SIG-M5 (cell line): ENCODE data around the gene SLC25A47.

Source experiments
- DNase-seq: peaks from one replicate; lab custom pipeline; 2025; lab: John Stamatoyannopoulos, UW

SLC25A47 gene

GRCh38 chr14:100346306-100347091, 23.4 kb downstream of the SLC25A47 start:
- no peak for DNase-seq

- no peak for DNase-seq
These were observed 25.2 kb downstream of the SLC25A47 start for GRCh38 chr14:100348253-100348729.

DNA sequence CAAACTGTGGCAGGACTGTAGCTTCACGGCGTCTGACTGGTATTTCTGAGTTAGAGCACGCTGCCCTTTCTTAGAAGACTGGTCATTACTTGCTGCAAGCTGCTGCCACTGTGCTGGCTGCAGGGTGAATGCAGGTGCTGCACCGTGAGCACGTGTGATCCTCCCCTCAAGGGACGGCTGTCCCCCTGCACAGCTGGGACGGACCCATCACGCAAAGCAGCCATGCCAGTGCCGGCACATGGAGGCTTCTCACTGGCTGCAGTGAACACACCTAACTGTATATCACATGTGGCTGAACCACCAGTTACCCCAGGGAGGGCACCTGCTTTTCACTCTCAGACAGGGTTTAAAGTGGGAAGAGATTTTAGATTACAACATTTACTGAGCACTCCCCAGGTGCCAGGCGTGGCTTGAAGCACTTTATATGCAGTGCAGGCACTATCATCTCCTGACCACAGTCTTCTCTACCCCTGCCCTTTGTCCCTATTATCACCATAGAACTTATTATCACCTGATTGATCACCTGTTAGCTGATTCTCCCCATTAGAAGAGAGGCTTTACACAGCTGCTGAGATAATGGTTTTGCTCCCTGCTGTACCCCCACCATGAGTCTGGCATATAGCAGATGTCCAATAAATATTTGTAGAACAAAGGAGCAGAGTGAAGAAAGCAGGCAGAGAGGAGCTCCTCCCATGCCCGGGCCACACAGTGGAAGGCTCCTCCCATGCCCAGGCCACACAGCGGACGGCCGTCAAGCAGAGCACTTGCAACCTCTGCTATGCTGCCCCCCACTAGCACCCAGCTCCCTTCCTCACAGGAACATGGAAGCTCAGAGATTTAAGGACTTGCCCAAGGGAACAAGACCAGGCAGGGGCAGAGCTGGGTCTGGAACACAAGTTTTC, 25.9 kb downstream of the SLC25A47 start:
- DNase-seq: no peak

DNA sequence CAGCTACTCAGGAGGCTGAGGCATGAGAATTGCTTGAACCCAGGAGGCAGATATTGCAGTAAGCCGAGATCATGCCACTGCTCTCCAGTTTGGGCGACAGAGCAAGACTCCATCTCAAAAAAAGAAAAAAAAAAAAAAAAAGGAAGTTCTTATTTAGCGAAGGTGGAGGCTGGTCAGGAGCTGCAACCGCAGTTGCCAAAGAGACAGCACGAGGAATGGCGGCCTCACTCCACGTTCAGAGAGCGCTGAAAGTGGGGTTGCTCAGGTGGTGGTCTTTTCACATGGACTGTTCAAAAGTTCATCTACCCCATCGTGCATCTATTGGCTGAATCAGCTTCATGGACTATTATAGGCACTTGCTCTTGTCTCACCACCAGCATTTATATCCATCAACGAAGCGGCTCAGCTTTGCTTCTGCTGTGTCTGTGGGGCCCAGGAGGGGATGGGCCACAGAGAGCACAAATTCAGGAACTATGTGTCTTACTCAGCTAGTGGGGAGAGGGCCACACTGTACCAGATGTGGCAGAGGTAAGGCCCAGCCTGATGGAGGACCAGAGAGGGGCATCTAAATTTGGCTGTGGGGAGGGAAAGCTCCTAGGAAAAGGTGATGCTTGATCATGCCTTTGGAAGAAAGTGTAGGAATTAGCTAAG, 27.3 kb downstream of the SLC25A47 start:
- peak; percentile 34 for DNase-seq

DNA sequence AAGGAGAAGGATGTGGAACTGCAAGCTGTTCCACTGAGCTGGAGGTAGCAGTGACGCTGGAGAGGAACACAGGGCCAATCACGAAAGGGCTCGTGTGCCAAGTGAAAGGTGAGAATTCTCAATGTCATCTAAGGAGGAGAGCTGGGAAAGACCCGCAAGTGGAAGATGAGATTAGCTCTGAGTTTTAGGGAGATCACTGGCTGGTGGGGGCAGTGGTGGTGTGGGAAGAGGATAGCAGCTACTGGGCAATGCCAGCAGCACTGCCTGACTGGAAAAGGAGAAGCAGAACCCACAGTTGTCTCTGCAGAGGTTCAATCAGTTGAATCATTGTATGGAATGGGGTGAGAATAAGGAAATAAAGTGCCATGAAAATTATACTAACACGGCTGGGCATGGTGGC, 27.8 kb downstream of the SLC25A47 start:
- no peak for DNase-seq

GRCh38 chr14:100358396-100358795, 35.3 kb downstream of the SLC25A47 start:
- no peak for DNase-seq

DNA sequence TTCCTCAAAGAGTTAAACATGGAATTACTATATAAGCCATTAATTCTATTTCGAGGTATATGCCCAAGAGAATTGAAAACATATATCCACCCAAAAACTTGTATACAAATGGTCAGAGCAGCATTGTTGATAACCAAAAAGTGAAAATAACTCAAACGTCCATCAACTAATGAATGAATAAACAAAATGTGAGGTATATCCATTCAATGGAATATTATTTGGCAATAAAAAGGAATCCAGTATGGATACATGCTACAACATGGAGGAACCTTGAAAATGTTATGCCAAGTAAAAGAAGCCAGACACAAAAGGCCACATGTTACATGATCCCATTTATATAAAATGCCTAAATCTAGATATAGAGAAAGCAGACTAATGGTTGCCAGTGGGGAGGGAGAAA, 36.0 kb downstream of the SLC25A47 start:
- DNase-seq: no peak

DNA sequence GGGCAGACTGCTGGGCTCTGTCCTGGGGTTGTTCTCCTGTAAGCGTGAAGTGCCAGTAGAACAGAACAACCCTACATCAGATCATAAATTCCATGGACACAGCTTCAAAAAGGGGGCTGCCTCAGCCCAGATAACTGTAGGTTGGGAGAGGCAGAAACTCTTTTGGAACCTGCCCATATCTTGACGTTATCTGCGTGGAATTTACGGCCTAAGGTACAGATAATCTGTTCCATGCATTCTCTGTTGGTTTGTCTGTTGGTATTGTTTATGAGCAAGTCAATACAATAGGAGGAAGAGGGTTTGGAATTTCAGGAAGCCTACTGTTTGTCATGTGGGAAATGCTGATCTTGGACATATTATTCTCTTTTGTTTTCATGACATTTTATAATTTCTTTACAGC, 36.7 kb downstream of the SLC25A47 start:
- no peak for DNase-seq

DNA sequence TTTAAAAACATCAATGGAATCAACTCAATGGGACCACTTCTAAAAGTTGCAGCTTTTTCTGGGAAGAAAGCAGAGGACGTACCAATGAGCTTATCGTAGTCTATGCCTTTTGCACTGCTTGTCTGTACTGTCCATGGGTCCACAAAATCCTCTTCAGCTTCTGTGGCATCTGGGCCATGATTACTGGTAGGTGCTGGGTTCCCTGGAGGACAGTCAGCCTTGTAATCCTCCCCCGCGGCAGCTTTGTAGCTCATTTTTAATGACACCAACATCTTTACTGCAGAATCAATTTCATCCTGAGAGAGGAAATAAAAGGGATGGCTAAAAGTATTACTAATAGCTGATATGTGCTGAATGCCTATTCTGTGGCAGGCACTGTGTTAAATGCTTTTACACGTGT, 38.5 kb downstream of the SLC25A47 start:
- no peak for DNase-seq

DNA sequence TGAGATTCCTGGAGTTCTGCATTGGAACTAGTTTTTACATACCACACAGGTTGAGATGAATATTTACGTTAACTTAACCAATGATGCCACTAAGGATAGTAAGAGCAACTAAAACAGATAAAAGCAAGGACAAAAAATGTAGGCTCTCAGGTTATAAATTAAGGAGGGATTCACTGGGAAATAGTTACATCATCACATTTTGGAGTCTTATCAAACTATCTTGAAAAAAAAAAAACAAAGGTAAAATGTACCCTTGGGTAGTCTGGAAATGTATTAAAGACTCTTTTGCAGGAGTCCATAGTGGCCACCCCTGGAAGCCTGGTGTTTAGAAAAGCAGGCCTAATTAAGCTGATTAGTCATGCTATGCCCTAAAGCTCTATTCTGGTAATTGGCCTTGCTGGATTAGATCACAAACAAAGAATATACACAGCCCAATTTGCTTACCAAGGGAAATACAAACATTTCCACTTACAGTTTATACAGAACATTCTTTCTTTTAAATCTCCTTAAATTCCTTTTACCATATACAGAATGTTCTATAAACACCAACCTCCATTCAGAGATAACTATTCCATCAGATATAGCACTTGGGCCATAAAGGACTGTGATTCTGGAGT, 39.3 kb downstream of the SLC25A47 start:
- no peak for DNase-seq

DNA sequence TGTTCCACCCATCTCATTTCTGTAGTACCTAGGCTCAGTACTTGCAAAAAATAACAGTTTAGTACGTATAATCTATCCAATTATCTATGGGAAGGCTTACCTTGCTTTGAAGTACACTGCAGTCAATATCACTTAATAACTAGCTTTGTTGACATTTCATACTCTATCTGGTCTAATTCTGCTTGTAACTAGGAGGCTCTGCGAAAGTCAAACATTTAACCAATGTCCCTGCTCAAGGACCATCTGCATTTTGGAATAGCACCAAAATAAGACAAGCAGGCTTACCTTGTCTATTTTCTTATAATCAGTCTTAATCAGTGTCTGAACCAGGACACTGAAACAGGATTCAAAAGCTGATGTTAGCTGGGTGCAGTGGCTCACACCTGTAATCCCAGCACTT, 39.9 kb downstream of the SLC25A47 start:
- DNase-seq: no peak

DNA sequence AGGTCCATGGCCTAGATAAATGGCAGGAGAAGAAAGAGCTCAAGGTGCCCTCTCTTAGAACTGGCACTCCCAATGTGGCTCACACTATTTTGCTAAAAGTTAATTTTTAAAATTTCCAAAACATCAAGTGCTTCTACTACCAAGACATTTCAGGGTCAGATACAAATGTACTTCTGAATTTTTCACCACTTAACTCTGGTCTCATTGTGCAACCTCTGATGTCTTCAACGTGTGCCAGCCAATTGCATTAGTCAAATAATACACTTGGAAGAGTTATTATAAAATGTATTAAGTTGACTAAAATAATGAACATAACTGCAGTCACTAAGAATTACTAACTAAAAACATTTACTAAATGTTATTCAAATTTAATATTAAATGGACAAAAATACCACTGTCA, 41.3 kb downstream of the SLC25A47 start:
- no peak for DNase-seq

- no peak for DNase-seq
These were observed 42.6 kb downstream of the SLC25A47 start for GRCh38 chr14:100365741-100366140.

DNA sequence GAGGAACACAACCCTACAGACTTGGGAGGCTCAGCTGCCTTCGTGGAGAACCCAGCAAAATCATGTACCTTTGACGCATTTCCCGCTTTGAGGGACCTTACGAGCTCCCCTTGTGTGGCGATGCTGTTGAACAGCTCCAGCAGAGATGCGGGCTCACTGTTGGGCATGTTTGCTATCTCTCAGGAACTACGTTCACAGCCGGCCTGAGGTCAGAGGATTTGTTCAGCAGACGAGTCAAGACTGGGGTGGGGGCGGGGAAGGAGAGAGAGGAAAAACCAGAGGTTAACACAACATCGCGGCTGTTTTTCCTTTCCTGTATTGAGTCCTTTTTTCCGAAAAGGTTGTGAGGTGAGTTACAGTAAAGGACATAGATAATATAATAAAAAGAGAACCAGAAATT, 45.9 kb downstream of the SLC25A47 start:
- DNase-seq: no peak

GRCh38 chr14:100370003-100370402, 46.9 kb downstream of the SLC25A47 start:
- no peak for DNase-seq

- DNase-seq: no peak
These were observed 48.6 kb downstream of the SLC25A47 start for GRCh38 chr14:100371773-100372172.

DNA sequence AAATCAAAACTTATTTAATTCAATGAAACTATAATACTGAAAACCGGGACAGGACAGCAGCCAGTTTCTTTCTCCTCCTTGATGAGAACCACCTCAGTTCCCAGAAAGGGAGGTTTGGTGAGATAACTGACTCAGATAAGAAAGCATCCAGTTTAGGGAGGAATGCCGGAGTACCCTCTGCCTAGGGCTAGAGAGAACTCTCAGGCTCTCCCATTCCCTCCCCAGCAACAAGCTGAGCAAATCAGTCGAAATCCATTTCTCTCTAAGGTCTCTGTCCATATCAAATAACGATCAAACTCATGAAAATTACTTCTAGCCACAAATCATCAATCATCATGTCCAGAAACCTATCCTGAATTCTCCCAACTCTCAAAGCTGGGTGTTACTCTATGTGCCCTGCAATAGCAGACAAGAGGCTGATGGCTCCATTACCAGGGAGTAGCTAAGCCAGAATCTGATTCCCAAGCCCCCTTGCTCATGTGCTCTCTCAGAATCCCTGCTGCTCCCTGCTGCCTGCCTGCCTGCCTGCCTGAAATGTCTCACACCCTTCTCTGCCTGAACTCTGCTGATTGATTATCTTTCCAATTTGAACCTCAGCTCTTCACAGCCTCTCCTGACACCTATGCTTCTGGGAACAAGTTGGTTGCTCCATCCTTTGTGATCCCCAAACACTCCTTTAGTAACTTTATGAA, 49.4 kb downstream of the SLC25A47 start:
- no peak for DNase-seq

DNA sequence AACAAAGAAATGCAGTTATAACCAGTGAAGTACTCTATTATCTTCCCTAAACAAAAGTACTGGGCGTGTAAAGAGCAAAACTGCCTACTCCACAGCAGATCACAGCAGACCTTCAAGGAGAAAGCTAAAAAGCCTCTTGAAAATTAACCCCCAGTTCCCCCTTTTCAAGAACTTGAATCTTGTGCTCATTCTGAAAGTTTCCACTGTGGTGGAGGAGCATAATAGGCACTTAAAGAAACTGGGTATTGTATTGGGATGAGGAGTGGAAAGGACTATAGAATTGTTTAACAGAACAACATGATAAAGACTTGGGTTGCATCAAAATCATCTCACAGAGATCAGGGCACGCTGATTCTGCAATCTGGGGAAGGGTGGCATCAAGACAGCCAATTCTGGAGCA, 51.1 kb downstream of the SLC25A47 start:
- no peak for DNase-seq

DNA sequence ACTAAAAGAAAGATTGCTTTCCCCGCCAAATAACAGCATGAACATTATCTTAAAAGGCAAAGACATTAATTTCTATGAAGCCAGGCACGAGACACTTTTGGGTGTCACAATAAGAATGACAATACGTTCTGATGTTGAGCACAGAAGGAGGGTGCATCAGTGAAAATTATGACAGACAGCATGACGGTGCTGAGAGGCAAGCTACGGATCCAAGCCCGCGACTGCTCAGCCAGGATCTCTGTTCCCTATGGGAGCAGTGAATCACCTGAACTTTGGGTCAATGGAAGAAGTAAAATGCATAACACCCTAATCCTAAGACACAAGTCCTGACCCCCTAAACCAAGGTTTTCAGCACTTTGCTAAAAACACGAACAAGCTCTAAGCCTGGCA, 51.7 kb downstream of the SLC25A47 start:
- DNase-seq: no peak

DNA sequence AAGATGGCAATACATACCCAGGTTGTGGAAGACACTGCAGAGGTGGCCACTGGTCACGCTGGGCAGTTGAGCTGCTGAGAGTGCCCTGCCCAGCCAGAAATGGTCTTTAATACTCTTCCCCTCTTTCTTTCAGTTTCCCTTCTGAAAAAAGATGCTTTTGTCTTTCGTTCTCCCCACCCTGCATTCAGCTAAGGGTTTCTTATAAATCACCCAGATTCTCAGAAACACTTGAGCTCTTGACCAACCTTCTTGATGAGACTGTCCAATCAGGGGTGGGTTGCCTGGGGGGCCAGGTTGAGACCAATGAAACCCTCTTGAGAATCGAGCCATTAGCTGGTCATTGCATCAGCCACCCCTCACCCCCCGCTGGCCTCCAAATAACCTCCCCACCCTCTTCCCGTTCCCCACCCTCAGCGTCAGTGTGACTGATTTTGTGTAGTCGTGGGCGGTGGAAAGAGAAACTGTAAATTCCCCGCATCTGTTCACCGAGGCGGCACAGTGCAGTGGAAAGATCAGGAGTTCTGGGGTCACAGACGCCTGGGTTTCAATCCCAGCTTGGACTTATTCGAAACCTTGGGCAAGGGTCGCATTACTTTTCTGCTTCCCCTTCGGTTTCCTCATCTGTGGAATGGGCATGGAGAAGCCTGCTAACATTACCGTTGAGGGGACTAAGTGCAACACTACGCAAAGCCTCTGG, 52.3 kb downstream of the SLC25A47 start:
- DNase-seq: peak; percentile 13
